GM19452 (cell line): ENCODE results near the gene CPXM2.

ENCODE experiments used
- ATAC-seq: cut with Tn5 transposase; IDR thresholded peaks from one replicate; pipeline ENCODE4 v1.9.1; 2021; ENCODE audit not compliant: unreplicated experiment

Gene CPXM2

GRCh38 chr10:123878666-123879303 is 12.8 kb downstream of the CPXM2 start:
- ATAC-seq = no peak

GRCh38 chr10:123870260-123870659 is 21.3 kb downstream of the CPXM2 start:
- no peak for ATAC-seq

GRCh38 chr10:123869020-123869414 is 22.6 kb downstream of the CPXM2 start:
- ATAC-seq = no peak

- ATAC-seq = no peak
Measured at GRCh38 chr10:123868038-123869019, 23.3 kb downstream of the CPXM2 start.

GRCh38 chr10:123865880-123866279 is 25.7 kb downstream of the CPXM2 start:
- ATAC-seq = no peak

- no peak for ATAC-seq
Measured at GRCh38 chr10:123865350-123865749, 26.3 kb downstream of the CPXM2 start.

- ATAC-seq = no peak
Measured at GRCh38 chr10:123864923-123865322, 26.7 kb downstream of the CPXM2 start.

GRCh38 chr10:123863721-123864482 is 27.7 kb downstream of the CPXM2 start:
- ATAC-seq = no peak

GRCh38 chr10:123863183-123863575 is 28.4 kb downstream of the CPXM2 start:
- no peak for ATAC-seq

- ATAC-seq = no peak
Measured at GRCh38 chr10:123862421-123863182, 29.0 kb downstream of the CPXM2 start.

GRCh38 chr10:123860856-123861255 is 30.8 kb downstream of the CPXM2 start:
- ATAC-seq = no peak

- ATAC-seq = no peak
Measured at GRCh38 chr10:123860209-123860608, 31.4 kb downstream of the CPXM2 start.

GRCh38 chr10:123859653-123860050 is 32.0 kb downstream of the CPXM2 start:
- ATAC-seq = no peak

GRCh38 chr10:123858907-123859652 is 32.5 kb downstream of the CPXM2 start:
- ATAC-seq = no peak

GRCh38 chr10:123858077-123858681 is 33.4 kb downstream of the CPXM2 start:
- no peak for ATAC-seq

- ATAC-seq = no peak
Measured at GRCh38 chr10:123857616-123858015, 34.0 kb downstream of the CPXM2 start.

GRCh38 chr10:123855008-123855684 is 36.5 kb downstream of the CPXM2 start:
- ATAC-seq = no peak

- ATAC-seq = no peak
Measured at GRCh38 chr10:123854498-123854897, 37.1 kb downstream of the CPXM2 start.

GRCh38 chr10:123854003-123854402 is 37.6 kb downstream of the CPXM2 start:
- ATAC-seq = no peak
